CD4-positive, alpha-beta T cell treated with Interleukin-10 for 1 hour (primary cell): ENCODE results near the gene BACH2.
"Not testable (repeated sequence)": the region's sequence is repeated elsewhere in the genome, so short reads cannot be mapped to it uniquely, and the experiment has no call there.

Experiments used
- DNase-seq: peaks from one replicate; pipeline ENCODE4 v3.0.0-alpha.2; 2020

The BACH2 gene

GRCh38 chr6:89927791-89928550 is 368.7 kb downstream of the BACH2 start:
- DNase-seq, result no peak

- no peak for DNase-seq
Measured at GRCh38 chr6:89927264-89927663, 369.4 kb downstream of the BACH2 start.

GRCh38 chr6:89925826-89926225 is 370.8 kb downstream of the BACH2 start:
- no peak for DNase-seq

- DNase-seq, result no peak
Measured at GRCh38 chr6:89924231-89924630, 372.4 kb downstream of the BACH2 start.

- no peak for DNase-seq
Measured at GRCh38 chr6:89921691-89922090, 375.0 kb downstream of the BACH2 start.

GRCh38 chr6:89921197-89921596 is 375.4 kb downstream of the BACH2 start:
- no peak for DNase-seq

GRCh38 chr6:89917801-89918366 is 378.8 kb downstream of the BACH2 start:
- DNase-seq, result no peak

GRCh38 chr6:89917216-89917615 is 379.4 kb downstream of the BACH2 start:
- DNase-seq, result no peak

GRCh38 chr6:89916136-89916920 is 380.3 kb downstream of the BACH2 start:
- DNase-seq, result no peak

GRCh38 chr6:89910902-89911240 is 385.8 kb downstream of the BACH2 start:
- DNase-seq, result no peak

GRCh38 chr6:89910001-89910901 is 386.4 kb downstream of the BACH2 start:
- not testable (repeated sequence) for DNase-seq

- DNase-seq, result no peak
Measured at GRCh38 chr6:89895276-89895874, 401.3 kb downstream of the BACH2 start.

GRCh38 chr6:89894169-89894568 is 402.5 kb downstream of the BACH2 start, which contains the start of gene GJA10:
Gene GJA10 (plus strand): TSS chr6:89894469. CDS start chr6:89894469, 0 bp downstream.
- no peak for DNase-seq

GRCh38 chr6:89892577-89892976 is 404.1 kb downstream of the BACH2 start:
- not testable (repeated sequence) for DNase-seq

- not testable (repeated sequence) for DNase-seq
Measured at GRCh38 chr6:89890845-89891528, 405.7 kb downstream of the BACH2 start.

GRCh38 chr6:89888871-89889270 is 407.8 kb downstream of the BACH2 start:
- no peak for DNase-seq

- no peak for DNase-seq
Measured at GRCh38 chr6:89888138-89888514, 408.5 kb downstream of the BACH2 start.

GRCh38 chr6:89887452-89888137 is 409.0 kb downstream of the BACH2 start:
- DNase-seq, result peak; percentile 15

GRCh38 chr6:89886378-89887120 is 410.1 kb downstream of the BACH2 start:
- no peak for DNase-seq
